HCT116 (cell line): ENCODE measurements around the gene DDX39A. TPM values are rescaled to one million over a fixed set of nuclear protein-coding genes. Genes with fewer than 3 reads are reported as not detected.
A peak's percentile ranks its signal among the peaks of the same experiment; 100 is the strongest.

Source experiments
- ATAC-seq: fragments of 200-7000 bp; cut with Tn5 transposase; 2 replicates; pipeline ENCODE4 v1.9.1; 2020; ENCODE audit warnings: mild to moderate bottlenecking, moderate library complexity
- BruUV-seq: library from RNA; stranded (reverse); fragments of 400-500 nt; replicated peaks from 2 replicates; lab custom pipeline; 2021; lab: Mats Ljungman, UMichigan
- CTCF ChIA-PET: fragments of 300-600 bp; sonication (Branson Sonifier 250); formaldehyde crosslinking; loops from one replicate; lab custom pipeline; 2021; ENCODE audit warnings: antibody characterized with exemption; lab: Charles Lee
- POLR2A ChIA-PET: fragments of 300-600, 350-600 bp; sonication (Branson Sonifier 250); formaldehyde crosslinking; loops from one replicate; lab custom pipeline; 2021; ENCODE audit warnings: antibody characterized with exemption; lab: Charles Lee
- RAD21 ChIA-PET, 2 experiments: fragments of 300-600 bp; sonication (Branson Sonifier 250); formaldehyde crosslinking; loops; one replicate each; lab custom pipeline; 2023; ENCODE audit warnings: low total read pairs in 2 of 2; ENCODE audit not compliant: uncharacterized antibody in 2 of 2, unreplicated experiment in 2 of 2, low non-redundant PET in 1 of 2; lab: Charles Lee
- DNase-seq: peaks from one replicate; pipeline ENCODE4 v3.0.0-alpha.2; 2010; ENCODE audit warnings: low read depth, low spot score
- H2AFZ ChIP-seq: fragments of 200-600 bp; shearing (Covaris generic), sonication (generic); 2 replicates; pipeline ENCODE4 v1.6.1; 2017; ENCODE audit warnings: low read depth, mixed run types, mixed read lengths, antibody characterized with exemption, low read length; ENCODE audit not compliant: poor library complexity, severe bottlenecking
- H3K27ac ChIP-seq: 2 replicates; pipeline ENCODE4 v1.5.1; 2012; ENCODE audit warnings: low read depth, low read length
- H3K27me3 ChIP-seq: fragments of 200-600 bp; sonication (generic); 2 replicates; pipeline ENCODE4 v1.6.1; 2016; ENCODE audit warnings: mixed run types, low read length, mixed read lengths; ENCODE audit not compliant: insufficient read depth
- H3K36me3 ChIP-seq, 2 experiments: fragments of 200-500 bp in 1 of 2; fragments of 200-600 bp in 1 of 2; sonication (Bioruptor generic) in 1 of 2; sonication (generic) in 1 of 2; 2 replicates each; pipeline versions ENCODE4 v1.5.1 to v1.6.1; 2014 to 2016; ENCODE audit warnings: low read length in 2 of 2, inconsistent platforms in 1 of 2, mixed read lengths in 1 of 2, mixed run types in 1 of 2; ENCODE audit not compliant: insufficient read depth in 2 of 2, control insufficient read depth in 1 of 2
- H3K4me1 ChIP-seq, 2 experiments: fragments of 200-600 bp in 1 of 2; sonication (generic) in 1 of 2; 2 replicates each; pipeline versions ENCODE4 v1.5.1 to v1.6.1; 2012 to 2017; ENCODE audit warnings: low read length in 2 of 2, inconsistent platforms in 1 of 2, mild to moderate bottlenecking in 1 of 2, mixed read lengths in 1 of 2, mixed run types in 1 of 2, moderate library complexity in 1 of 2; ENCODE audit not compliant: insufficient read depth in 2 of 2, control insufficient read depth in 1 of 2
- H3K4me2 ChIP-seq: fragments of 200-600 bp; sonication (generic); 2 replicates; pipeline ENCODE4 v1.6.1; 2017; ENCODE audit warnings: mixed run types, low read length, mixed read lengths
- H3K4me3 ChIP-seq, 2 experiments: fragments of 200-600 bp in 1 of 2; sonication (generic) in 1 of 2; replicated peaks in 1 of 2; 2 replicates each; pipeline ENCODE4 v1.5.1; 2011 to 2016; ENCODE audit warnings: low read length in 2 of 2, control low read depth in 1 of 2, low read depth in 1 of 2, mild to moderate bottlenecking in 1 of 2, mixed read lengths in 1 of 2, mixed run types in 1 of 2
- H3K79me2 ChIP-seq: fragments of 200-600 bp; sonication (generic); 2 replicates; pipeline ENCODE4 v1.6.1; 2017; ENCODE audit warnings: mild to moderate bottlenecking, mixed run types, low read length, moderate library complexity, mixed read lengths; ENCODE audit not compliant: insufficient read depth
- H3K9ac ChIP-seq: fragments of 200-600 bp; sonication (generic); 2 replicates; pipeline ENCODE4 v1.6.1; 2016; ENCODE audit warnings: low read length, mixed read lengths
- H3K9me2 ChIP-seq: fragments of 200-600 bp; sonication (generic), shearing (Covaris generic); 2 replicates; pipeline ENCODE4 v1.6.1; 2017; ENCODE audit warnings: mixed run types, mild to moderate bottlenecking, moderate library complexity; ENCODE audit not compliant: insufficient read depth
- H3K9me3 ChIP-seq, 2 experiments: fragments of 200-500 bp in 1 of 2; fragments of 200-600 bp in 1 of 2; sonication (Bioruptor generic) in 1 of 2; sonication (generic) in 1 of 2; 2 replicates each; pipeline ENCODE4 v1.6.1; 2014 to 2017; ENCODE audit warnings: low read length in 2 of 2, mixed read lengths in 2 of 2, inconsistent platforms in 1 of 2, low read depth in 1 of 2, mild to moderate bottlenecking in 1 of 2, mixed run types in 1 of 2, moderate library complexity in 1 of 2; ENCODE audit not compliant: control insufficient read depth in 1 of 2, insufficient read depth in 1 of 2
- H4K20me1 ChIP-seq: fragments of 200-600 bp; sonication (generic), shearing (Covaris generic); 2 replicates; pipeline ENCODE4 v1.6.1; 2017; ENCODE audit warnings: mixed run types, mild to moderate bottlenecking, moderate library complexity; ENCODE audit not compliant: insufficient read depth
- CEBPB ChIP-seq: IDR thresholded peaks from 2 replicates; pipeline ENCODE4 v1.6.1; 2012; ENCODE audit warnings: low read depth
- ELF1 ChIP-seq: IDR thresholded peaks from 2 replicates; pipeline ENCODE4 v1.6.1; 2012; ENCODE audit warnings: low read depth, borderline replicate concordance
- EZH2phosphoT487 ChIP-seq: fragments of 200-600 bp; IDR thresholded peaks from 2 replicates; pipeline ENCODE4 v1.6.1; 2018; ENCODE audit warnings: antibody characterized with exemption, borderline replicate concordance
- FOSL1 ChIP-seq: IDR thresholded peaks from 2 replicates; pipeline ENCODE4 v1.6.1; 2012; ENCODE audit warnings: low read depth
- JUND ChIP-seq: IDR thresholded peaks from 2 replicates; pipeline ENCODE4 v1.6.1; 2012
- MAX ChIP-seq: IDR thresholded peaks from 2 replicates; pipeline ENCODE4 v1.6.1; 2012
- REST ChIP-seq: IDR thresholded peaks from 2 replicates; pipeline ENCODE4 v1.6.1; 2012; ENCODE audit warnings: low read depth
- SP1 ChIP-seq: IDR thresholded peaks from 2 replicates; pipeline ENCODE4 v1.6.1; 2012; ENCODE audit warnings: low read depth
- TCF7L2 ChIP-seq: IDR thresholded peaks from 2 replicates; pipeline ENCODE4 v1.7.0; 2011; ENCODE audit warnings: borderline replicate concordance, inconsistent platforms; ENCODE audit not compliant: insufficient read depth, insufficient read length; ENCODE audit errors: extremely low read depth
- intact Hi-C: fragments of 100-400 bp; cut with micrococcal nuclease; formaldehyde crosslinking; loops from 2 replicates; pipeline ENCODE4 v1.10.0; 2022
- total RNA-seq: library from RNA; stranded (reverse); gene quantifications from one replicate; pipeline ENCODE4 v1.2.1, GENCODE V29; 2021; ENCODE audit not compliant: unreplicated experiment

Gene DDX39A
- total RNA-seq, 1 experiment from 2014 or later = 152 TPM

- Histone ChIP-seq H3K9me3 (no peaks in the 10 kb centered on the region), H2AFZ (no peak overlapping the region), H3K9ac (peak overlapping the region; percentile 83), H3K27ac (peak overlapping the region; percentile 97), H3K9me2 (no peaks in the 10 kb centered on the region), H3K4me3 (peak overlapping the region; percentile 77 to 96), H3K27me3 (no peaks in the 10 kb centered on the region), H4K20me1 (no peaks in the 10 kb centered on the region), H3K36me3 (peaks cover 0 to 3% of the 10 kb centered on the region in 2 experiments; a peak in 1 of 4 replicates), H3K4me1 (peaks cover 45 to 58% of the 10 kb centered on the region in 2 experiments), H3K4me2 (peak overlapping the region; percentile 92), H3K79me2 (peaks cover 56% of the 10 kb centered on the region)
- intact Hi-C loops = no loop called here
- no peak for DNase-seq
- BruUV-seq = no TSS peak
- RAD21 ChIA-PET = interaction anchor here in 1 of 2 experiments (1.8 kb wide), 1 partner anchor 22 kb away, joined by 3 read pairs; no protein-coding TSS in a partner anchor
- no peak for ATAC-seq
- TF ChIP-seq ELF1 = no peak
- no peak for TF ChIP-seq CEBPB
- TF ChIP-seq SP1 = peak; percentile 55
- TF ChIP-seq JUND = peak; percentile 97
- TF ChIP-seq MAX = no peak
- no peak for TF ChIP-seq REST
- no peak for TF ChIP-seq EZH2phosphoT487
- TF ChIP-seq TCF7L2 = no peak
- peak; percentile 98 for TF ChIP-seq FOSL1
- POLR2A ChIA-PET = interaction anchor here (0.7 to 4.3 kb wide), 2 partner anchors 20 kb away, joined by 3 to 33 read pairs; no protein-coding TSS in a partner anchor
- CTCF ChIA-PET = no interaction called here
Measured at GRCh38 chr19:14383661-14384555, 35.2 kb downstream of the DDX39A start.
